ENCODE results near the gene TENT4B. TPM values are rescaled to one million over a fixed set of nuclear protein-coding genes. Genes with fewer than 3 reads are reported as not detected.

TENT4B gene
- total RNA-seq, 3 donors from 2014 or later, result 10.6 to 20.0 (median 11.5) TPM

GRCh38 chr16:50136399-50136798, 16.7 kb upstream of the TENT4B start:
- no peak for ATAC-seq
- no peak for TF ChIP-seq CTCF (IDR thresholded peaks at IDR 0.05)
- Histone ChIP-seq H3K4me1 (ENCODE audit: low read depth) (no peaks in the 10 kb centered on the region), H3K36me3 (ENCODE audit: low read depth) (no peaks in the 10 kb centered on the region), H3K9me3 (no peaks in the 10 kb centered on the region), H3K4me3 (no peak overlapping the region)
- intact Hi-C loops (cut with DNase I, micrococcal nuclease), result no loop called here
- no peak for DNase-seq

GRCh38 chr16:50137268-50137667, 15.8 kb upstream of the TENT4B start:
- ATAC-seq, result no peak
- intact Hi-C loops (cut with DNase I, micrococcal nuclease), result no loop called here
- Histone ChIP-seq H3K4me1 (ENCODE audit: low read depth) (no peaks in the 10 kb centered on the region), H3K9me3 (no peaks in the 10 kb centered on the region), H3K4me3 (no peak overlapping the region), H3K36me3 (ENCODE audit: low read depth) (no peaks in the 10 kb centered on the region)
- DNase-seq, result no peak
- TF ChIP-seq CTCF (IDR thresholded peaks at IDR 0.05), result no peak

- H3K4me3 ChIP-seq, result no peak overlapping the region
- H3K4me1 ChIP-seq (ENCODE audit: low read depth), result no peaks in the 10 kb centered on the region
- TF ChIP-seq CTCF (IDR thresholded peaks at IDR 0.05), result no peak
- no peak for ATAC-seq
- no peaks in the 10 kb centered on the region for H3K36me3 ChIP-seq (ENCODE audit: low read depth)
- intact Hi-C loops (cut with DNase I, micrococcal nuclease), result no loop called here
- no peak for DNase-seq
- no peaks in the 10 kb centered on the region for H3K9me3 ChIP-seq
Measured at GRCh38 chr16:50139580-50139979, 13.5 kb upstream of the TENT4B start.

- no peak for TF ChIP-seq CTCF (IDR thresholded peaks at IDR 0.05)
Measured at GRCh38 chr16:50144211-50144610, 8.9 kb upstream of the TENT4B start.

GRCh38 chr16:50146479-50147435, 6.3 kb upstream of the TENT4B start:
- no peak for TF ChIP-seq CTCF (IDR thresholded peaks at IDR 0.05)
- ATAC-seq, result no peak
- DNase-seq, result no peak
- H3K36me3 ChIP-seq (ENCODE audit: low read depth), result no peaks in the 10 kb centered on the region
- H3K4me1 ChIP-seq (ENCODE audit: low read depth), result no peaks in the 10 kb centered on the region
- H3K9me3 ChIP-seq, result no peaks in the 10 kb centered on the region
- no peak overlapping the region for H3K4me3 ChIP-seq
- intact Hi-C loops (cut with DNase I, micrococcal nuclease), result loop anchor here in 1 of 2 donors (10.0 kb wide), 1 partner anchor 72 kb away; no protein-coding TSS in a partner anchor

More at GRCh38 chr16:50144211-50144610, 8.9 kb upstream of the TENT4B start:
- ATAC-seq (no peak), DNase-seq (no peak)
- H3K9me3 ChIP-seq, result no peaks in the 10 kb centered on the region
- intact Hi-C loops (cut with DNase I, micrococcal nuclease), result loop anchor here in 1 of 2 donors (10.0 kb wide), 1 partner anchor 69 kb away; no protein-coding TSS in a partner anchor
- no peaks in the 10 kb centered on the region for H3K36me3 ChIP-seq (ENCODE audit: low read depth)
- no peak overlapping the region for H3K4me3 ChIP-seq
- no peaks in the 10 kb centered on the region for H3K4me1 ChIP-seq (ENCODE audit: low read depth)

All from mucosa of descending colon (tissue), 3 donors.